Right atrium auricular region (tissue), 2 donors: ENCODE data around the gene ZSWIM3. TPM values are rescaled to one million over a fixed set of nuclear protein-coding genes. Genes with fewer than 3 reads are reported as not detected.

Source experiments
- DNase-seq: peaks from one replicate; pipeline ENCODE4 v3.0.0-alpha.2; 2019; ENCODE audit warnings: low spot score
- H3K27ac ChIP-seq, 2 donors: fragments of 200-600 bp; sonication (generic); 1 replicate in 1 of 2; 2 replicates in 1 of 2; pipeline ENCODE4 v1.5.1; 2016 to 2019
- H3K27me3 ChIP-seq, 2 donors: fragments of 200-600 bp; sonication (generic); one replicate each; pipeline versions ENCODE4 v1.5.1 to v1.6.0; 2017 to 2019
- H3K36me3 ChIP-seq: fragments of 200-600 bp; sonication (generic); one replicate; pipeline ENCODE4 v1.5.1; 2016
- H3K4me1 ChIP-seq, 2 donors: fragments of 200-600 bp; sonication (generic); one replicate each; pipeline versions ENCODE4 v1.5.1 to v1.6.0; 2017 to 2019
- H3K4me3 ChIP-seq, 2 donors: fragments of 200-600 bp; sonication (generic); 1 replicate in 1 of 2; 2 replicates in 1 of 2; pipeline ENCODE4 v1.5.1; 2017 to 2019; ENCODE audit warnings: mild to moderate bottlenecking in 1 of 2, moderate library complexity in 1 of 2
- H3K9me3 ChIP-seq, 2 donors: fragments of 200-600 bp; sonication (generic); one replicate each; pipeline ENCODE4 v1.5.1; 2019
- total RNA-seq, 2 donors: library from RNA; depleted of rRNA; stranded (reverse); fragments of >200 nt; gene quantifications; one replicate each; pipeline ENCODE4 v1.1.0, GENCODE V29; 2016
- TF ChIP-seq, protein P1 (sequence below), 2 donors: fragments of 200-600 bp; sonication (generic); IDR thresholded peaks; one replicate each; pipeline ENCODE4 v1.5.1; 2019; ENCODE audit warnings: antibody characterized with exemption in 2 of 2

ZSWIM3 gene
- total RNA-seq, 2 donors from 2014 or later: 2.4 to 3.7 TPM

DNA sequence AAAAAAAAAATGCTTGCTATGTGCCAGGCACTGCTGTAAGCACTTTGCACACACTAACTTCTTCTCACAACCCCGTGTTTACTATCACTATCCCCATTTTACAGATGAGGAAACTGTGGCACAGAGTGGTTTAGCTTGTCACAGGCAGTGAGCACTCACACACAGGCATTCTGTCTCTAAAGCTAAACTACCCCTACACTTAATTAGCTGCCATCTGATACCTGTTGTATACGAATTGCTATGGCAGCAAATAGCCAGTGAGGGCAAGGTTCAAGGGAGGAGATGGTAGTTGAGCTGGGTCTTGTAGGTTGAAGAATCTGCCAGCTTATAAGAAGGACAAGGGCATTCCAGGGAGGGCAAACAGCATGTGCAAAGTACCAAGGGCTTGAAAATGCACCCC is 35.5 kb upstream of the ZSWIM3 start:
- Histone ChIP-seq H3K4me3 (no peak overlapping the region), H3K9me3 (no peaks in the 10 kb centered on the region), H3K36me3 (no peaks in the 10 kb centered on the region), H3K27me3 (no peaks in the 10 kb centered on the region), H3K4me1 (peaks cover 0 to 42% of the 10 kb centered on the region in 2 donors), H3K27ac (no peak overlapping the region)
- TF ChIP-seq, protein P1, sequence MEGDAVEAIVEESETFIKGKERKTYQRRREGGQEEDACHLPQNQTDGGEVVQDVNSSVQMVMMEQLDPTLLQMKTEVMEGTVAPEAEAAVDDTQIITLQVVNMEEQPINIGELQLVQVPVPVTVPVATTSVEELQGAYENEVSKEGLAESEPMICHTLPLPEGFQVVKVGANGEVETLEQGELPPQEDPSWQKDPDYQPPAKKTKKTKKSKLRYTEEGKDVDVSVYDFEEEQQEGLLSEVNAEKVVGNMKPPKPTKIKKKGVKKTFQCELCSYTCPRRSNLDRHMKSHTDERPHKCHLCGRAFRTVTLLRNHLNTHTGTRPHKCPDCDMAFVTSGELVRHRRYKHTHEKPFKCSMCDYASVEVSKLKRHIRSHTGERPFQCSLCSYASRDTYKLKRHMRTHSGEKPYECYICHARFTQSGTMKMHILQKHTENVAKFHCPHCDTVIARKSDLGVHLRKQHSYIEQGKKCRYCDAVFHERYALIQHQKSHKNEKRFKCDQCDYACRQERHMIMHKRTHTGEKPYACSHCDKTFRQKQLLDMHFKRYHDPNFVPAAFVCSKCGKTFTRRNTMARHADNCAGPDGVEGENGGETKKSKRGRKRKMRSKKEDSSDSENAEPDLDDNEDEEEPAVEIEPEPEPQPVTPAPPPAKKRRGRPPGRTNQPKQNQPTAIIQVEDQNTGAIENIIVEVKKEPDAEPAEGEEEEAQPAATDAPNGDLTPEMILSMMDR (IDR thresholded peaks at IDR 0.05): no peak
- DNase-seq: no peak

DNA sequence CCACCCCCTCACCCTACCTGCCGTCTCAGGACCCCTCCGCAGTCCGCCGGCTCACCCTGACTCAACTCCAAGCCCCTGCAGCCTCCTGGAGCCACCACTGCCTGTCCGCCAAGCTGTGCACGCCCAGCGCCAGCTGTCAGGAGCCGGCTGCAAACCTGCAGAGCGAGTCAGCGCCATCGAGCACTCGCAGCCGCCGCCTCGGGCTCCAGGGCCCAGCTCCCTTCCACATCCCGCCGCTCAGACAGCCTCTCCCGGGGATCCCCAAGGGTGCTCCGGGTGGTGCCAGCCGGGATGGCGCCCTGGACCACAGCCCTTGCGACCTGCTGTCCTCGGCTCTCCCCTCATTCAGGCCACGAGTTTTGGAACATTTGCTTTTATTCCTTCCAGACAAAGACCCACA is 34.6 kb upstream of the ZSWIM3 start:
- no peaks in the 10 kb centered on the region for H3K36me3 ChIP-seq
- H3K9me3 ChIP-seq: no peaks in the 10 kb centered on the region
- H3K4me1 ChIP-seq: peaks cover 0 to 39% of the 10 kb centered on the region in 2 donors
- TF ChIP-seq, protein P1 (IDR thresholded peaks at IDR 0.05): no peak
- no peak overlapping the region for H3K4me3 ChIP-seq
- H3K27ac ChIP-seq: no peak overlapping the region
- H3K27me3 ChIP-seq: no peaks in the 10 kb centered on the region
- no peak for DNase-seq

DNA sequence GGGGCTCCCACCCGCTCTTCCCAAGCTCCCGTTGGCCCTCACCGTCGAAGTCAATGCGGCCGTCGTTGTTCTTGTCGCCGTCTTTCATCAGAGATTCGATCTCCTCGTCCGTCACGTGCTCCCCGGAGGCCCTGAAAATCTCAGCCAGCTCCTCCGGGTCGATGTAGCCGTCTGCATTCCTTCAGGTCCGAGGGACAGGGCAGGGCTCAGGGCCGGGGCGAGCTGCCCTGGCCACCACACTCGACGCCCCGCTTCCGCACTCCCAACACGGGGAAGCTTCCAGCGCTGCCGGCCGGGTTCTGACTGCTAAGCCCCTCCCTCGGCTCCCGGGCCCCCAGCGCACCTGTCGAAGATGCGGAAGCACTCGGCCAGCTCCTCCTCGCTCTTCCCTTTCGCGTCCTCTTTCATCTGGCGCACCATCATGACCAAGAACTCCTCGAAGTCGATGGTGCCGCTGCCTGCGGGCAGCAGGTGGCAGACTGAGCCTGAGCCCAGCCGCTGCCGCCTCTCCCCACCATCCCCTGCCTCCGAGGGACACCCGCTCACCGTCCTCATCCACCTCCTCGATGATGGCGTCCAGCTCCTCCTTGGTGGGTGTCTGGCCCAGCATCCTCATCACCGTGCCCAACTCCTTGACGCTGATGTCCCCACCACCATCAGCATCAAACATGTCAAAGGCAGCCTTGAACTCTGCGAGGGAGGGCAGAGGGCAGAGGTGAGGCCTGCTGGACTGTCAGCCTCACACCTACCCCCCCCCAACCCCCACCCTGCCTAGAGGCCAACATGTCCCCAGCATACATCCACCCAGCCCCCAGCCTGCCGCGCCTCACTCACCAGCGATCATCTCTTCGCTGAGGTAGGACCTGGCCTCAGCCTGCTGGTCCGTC is 33.2 kb upstream of the ZSWIM3 start:
- Histone ChIP-seq H3K27ac (no peak overlapping the region), H3K36me3 (no peaks in the 10 kb centered on the region), H3K27me3 (no peaks in the 10 kb centered on the region), H3K4me3 (peak overlapping the region in 1 of 2 donors; percentile 29), H3K4me1 (peaks cover 0 to 46% of the 10 kb centered on the region in 2 donors), H3K9me3 (no peaks in the 10 kb centered on the region)
- TF ChIP-seq, protein P1 (IDR thresholded peaks at IDR 0.05): peak; percentile 12 to 66
- no peak for DNase-seq

DNA sequence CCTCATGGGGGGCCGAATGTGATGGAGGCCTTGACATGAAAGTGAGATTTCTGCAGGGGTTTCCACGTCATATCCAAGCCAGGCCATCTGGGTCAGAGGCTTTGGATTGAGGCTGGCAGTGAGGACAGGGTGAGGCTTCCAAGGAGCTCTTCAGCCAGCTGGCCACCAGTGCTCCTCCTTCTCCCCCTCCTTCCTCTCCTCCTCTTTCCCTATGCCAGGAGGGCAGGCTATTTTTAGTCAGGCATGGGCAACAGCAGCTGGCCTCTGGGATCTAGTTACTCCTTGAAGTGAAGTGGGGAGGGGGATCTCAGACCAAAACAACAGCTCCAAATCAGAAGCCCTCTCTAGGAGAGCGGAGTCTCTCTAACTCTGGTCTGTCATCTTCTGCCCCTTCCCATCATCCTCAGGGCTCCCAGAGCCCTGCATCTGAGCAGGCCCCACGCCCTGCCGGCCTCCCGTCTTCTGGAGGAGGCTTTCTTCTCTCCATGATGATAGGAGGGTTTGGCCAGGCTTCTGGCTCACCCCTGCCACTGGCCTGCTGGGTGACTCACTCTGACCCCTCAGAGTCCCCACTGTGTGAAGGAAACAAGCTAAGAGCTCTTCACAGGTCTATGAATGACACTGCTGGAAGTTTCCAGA is 30.9 kb upstream of the ZSWIM3 start:
- TF ChIP-seq, protein P1 (IDR thresholded peaks at IDR 0.05): no peak
- H3K27me3 ChIP-seq: no peaks in the 10 kb centered on the region

DNA sequence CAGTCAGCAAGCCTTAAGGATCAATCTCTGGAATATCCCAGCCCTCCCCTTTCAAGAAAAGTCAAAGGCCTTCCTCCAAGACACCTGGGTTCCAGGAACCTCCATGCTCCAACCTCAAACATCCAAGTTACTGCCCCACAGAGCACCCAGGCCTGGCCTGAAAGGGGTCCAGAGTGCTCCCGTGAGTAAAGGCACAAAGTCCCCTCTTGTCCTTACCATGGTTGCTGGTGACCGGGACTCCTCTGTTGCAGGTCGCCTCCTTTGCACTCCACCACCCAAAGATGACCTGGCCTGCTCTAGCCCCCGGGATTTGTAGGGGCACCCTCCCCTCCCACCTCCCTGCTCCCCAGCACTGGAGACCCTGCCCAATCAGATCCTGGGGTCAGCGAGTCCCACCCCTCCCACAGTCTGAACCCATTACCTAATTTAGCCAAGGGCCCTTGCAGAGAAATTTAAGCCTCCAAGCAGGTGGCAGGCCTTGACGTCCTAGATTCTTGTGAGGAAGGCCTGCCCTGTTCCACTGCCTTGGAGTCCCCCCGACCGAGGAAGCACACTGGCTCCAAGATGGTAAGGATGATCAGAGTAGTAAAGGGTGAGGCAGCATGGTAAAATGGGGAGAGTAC is 30.3 kb upstream of the ZSWIM3 start, which contains the start of gene TNNC2:
Gene TNNC2 (minus strand): TSS at position 283 of the 623 bp plus-strand sequence. CDS start 64 bp downstream, at position 219.
- H3K27me3 ChIP-seq: no peaks in the 10 kb centered on the region
- no peaks in the 10 kb centered on the region for H3K36me3 ChIP-seq
- peaks cover 0 to 46% of the 10 kb centered on the region in 2 donors for H3K4me1 ChIP-seq
- no peak for DNase-seq
- TF ChIP-seq, protein P1 (IDR thresholded peaks at IDR 0.05): no peak
- no peak within 1 kb of the TSS for H3K4me3 ChIP-seq
- H3K27ac ChIP-seq: peak within 1 kb of the TSS; percentile 62 to 73
- H3K9me3 ChIP-seq: no peaks in the 10 kb centered on the region

More for the DNA sequence above, 30.9 kb upstream of the ZSWIM3 start:
- Histone ChIP-seq H3K4me1 (peaks cover 0 to 46% of the 10 kb centered on the region in 2 donors), H3K4me3 (no peak overlapping the region), H3K9me3 (no peaks in the 10 kb centered on the region), H3K27ac (peak overlapping the region; percentile 62 to 65), H3K36me3 (no peaks in the 10 kb centered on the region)
- no peak for DNase-seq
